ENCODE data around the gene PTGER3. TPM values are rescaled to one million over a fixed set of nuclear protein-coding genes. Genes with fewer than 3 reads are reported as not detected.

Gene PTGER3
- total RNA-seq = 2.7 TPM
- long read RNA-seq, transcript PTGER3-201 (4 exons, 2,333 nt) = major isoform, 11 of 13 reads
- long read RNA-seq, partial matches to known transcripts = 0 of 13 reads
- long read RNA-seq, other reads (novel, unspliced or antisense) = 2 of 13 reads

DNA sequence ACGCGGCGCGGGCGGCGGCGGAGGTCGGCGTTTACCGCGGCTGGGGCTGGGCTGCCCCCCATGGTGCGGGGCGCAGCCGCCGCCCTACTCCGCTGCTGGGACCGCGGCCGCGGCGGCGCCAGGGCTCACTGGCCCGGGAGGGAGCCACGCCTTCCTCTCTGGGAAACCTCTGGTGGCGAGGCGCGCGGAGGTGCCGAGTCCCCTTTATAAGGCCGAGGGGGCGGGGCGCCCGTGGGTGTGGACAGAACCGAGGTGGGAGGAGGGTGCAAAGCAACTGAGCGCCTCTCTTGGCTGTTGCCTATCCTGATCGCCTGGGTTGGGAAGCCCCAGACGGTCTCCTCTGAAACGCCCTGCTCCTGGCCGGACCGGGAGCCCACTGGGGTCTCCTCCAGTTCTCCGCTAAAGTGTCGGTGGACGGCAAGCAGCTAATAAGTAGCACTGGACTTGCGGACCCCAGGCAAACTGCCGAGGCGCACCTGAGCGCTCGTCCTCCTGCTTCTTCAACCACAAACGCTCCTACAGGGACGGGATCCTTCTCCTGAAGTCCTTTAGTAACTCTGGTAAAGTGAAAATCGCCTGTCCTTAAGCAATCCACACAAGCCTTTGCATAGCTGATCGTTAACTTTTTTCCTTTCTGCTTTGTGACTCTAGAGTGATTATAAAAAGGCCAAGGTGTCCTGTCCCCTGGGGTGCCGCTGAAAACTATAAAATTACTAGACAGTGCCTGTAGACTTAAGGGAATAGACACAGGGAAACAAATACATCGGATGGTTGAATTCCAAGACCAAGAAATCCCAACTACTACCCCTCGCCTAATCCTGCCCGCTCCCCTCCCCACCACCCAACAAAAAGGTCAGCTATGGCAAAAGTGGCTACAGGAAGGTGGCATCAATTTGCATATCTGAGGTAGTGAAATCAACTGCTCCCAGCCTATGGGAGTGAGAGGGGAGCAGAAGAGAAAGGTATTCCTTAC, at the start of gene PTGER3:
PTGER3 (minus strand) TSS at position 182 of the 973 bp plus-strand sequence. CDS start 239 bp downstream, outside the sequence.
- intact Hi-C loops (cut with DNase I) = no loop called here

DNA sequence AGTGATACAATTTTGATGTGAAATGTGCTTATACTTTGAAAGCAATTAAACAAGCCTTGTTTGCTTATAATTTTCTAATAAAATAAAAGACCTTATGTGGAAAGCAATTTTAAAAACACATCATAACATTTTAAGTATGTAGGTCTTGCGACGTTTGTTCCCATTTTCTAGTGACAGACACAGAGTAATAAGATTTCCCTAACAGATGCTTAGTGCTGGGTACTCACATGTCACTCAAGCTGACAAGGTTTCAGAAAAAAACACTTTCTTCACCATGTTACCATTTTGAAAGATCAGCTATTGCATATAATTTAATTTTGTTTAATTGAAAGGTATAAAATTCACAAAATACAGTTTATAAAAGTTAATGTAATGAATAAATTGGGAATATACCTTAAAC, 47.3 kb upstream of the PTGER3 start:
- no peak for DNase-seq
- Histone ChIP-seq H3K4me3 (no peak overlapping the region), H3K4me1 (no peaks in the 10 kb centered on the region), H3K27me3 (no peaks in the 10 kb centered on the region), H3K27ac (no peak overlapping the region), H3K9me3 (no peaks in the 10 kb centered on the region), H3K36me3 (no peaks in the 10 kb centered on the region)
- ATAC-seq = no peak
- intact Hi-C loops (cut with DNase I) = no loop called here
- TF ChIP-seq, protein P1, sequence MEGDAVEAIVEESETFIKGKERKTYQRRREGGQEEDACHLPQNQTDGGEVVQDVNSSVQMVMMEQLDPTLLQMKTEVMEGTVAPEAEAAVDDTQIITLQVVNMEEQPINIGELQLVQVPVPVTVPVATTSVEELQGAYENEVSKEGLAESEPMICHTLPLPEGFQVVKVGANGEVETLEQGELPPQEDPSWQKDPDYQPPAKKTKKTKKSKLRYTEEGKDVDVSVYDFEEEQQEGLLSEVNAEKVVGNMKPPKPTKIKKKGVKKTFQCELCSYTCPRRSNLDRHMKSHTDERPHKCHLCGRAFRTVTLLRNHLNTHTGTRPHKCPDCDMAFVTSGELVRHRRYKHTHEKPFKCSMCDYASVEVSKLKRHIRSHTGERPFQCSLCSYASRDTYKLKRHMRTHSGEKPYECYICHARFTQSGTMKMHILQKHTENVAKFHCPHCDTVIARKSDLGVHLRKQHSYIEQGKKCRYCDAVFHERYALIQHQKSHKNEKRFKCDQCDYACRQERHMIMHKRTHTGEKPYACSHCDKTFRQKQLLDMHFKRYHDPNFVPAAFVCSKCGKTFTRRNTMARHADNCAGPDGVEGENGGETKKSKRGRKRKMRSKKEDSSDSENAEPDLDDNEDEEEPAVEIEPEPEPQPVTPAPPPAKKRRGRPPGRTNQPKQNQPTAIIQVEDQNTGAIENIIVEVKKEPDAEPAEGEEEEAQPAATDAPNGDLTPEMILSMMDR (IDR thresholded peaks at IDR 0.05) = no peak

More for the DNA sequence above, at the start of gene PTGER3:
- no peak within 1 kb of the TSS for H3K27ac ChIP-seq
- peaks cover 17% of the 10 kb centered on the region for H3K4me1 ChIP-seq
- ATAC-seq = peak; percentile 82
- H3K4me3 ChIP-seq = peak within 1 kb of the TSS; percentile 52
- peaks cover 28% of the 10 kb centered on the region for H3K27me3 ChIP-seq
- TF ChIP-seq, protein P1 (IDR thresholded peaks at IDR 0.05) = no peak
- peak; percentile 88 for DNase-seq
- no peaks in the 10 kb centered on the region for H3K36me3 ChIP-seq
- H3K9me3 ChIP-seq = no peaks in the 10 kb centered on the region

DNA sequence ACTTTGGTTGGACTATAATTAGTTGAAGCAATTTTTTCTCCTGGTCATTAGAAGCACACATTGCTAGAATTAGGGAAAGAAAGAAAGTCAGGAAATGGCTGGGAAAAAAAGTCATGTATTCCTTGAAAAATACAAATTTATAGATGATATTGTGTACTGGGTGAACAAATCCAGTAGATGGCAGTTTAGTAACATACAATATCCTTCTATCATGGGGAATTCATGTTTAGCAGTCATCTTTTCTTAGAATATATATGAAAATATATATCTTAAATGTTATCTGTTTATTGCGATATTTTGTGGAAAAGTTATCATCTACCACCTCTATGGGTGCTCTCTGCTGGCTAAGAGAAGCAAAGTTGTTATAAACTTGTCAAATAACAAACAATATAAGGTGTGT, 46.3 kb upstream of the PTGER3 start:
- H3K9me3 ChIP-seq = no peaks in the 10 kb centered on the region
- H3K4me3 ChIP-seq = no peak overlapping the region
- no peaks in the 10 kb centered on the region for H3K4me1 ChIP-seq
- no peak overlapping the region for H3K27ac ChIP-seq
- ATAC-seq = no peak
- H3K36me3 ChIP-seq = no peaks in the 10 kb centered on the region
- intact Hi-C loops (cut with DNase I) = no loop called here
- no peak for DNase-seq
- TF ChIP-seq, protein P1 (IDR thresholded peaks at IDR 0.05) = peak; percentile 48
- H3K27me3 ChIP-seq = no peaks in the 10 kb centered on the region

DNA sequence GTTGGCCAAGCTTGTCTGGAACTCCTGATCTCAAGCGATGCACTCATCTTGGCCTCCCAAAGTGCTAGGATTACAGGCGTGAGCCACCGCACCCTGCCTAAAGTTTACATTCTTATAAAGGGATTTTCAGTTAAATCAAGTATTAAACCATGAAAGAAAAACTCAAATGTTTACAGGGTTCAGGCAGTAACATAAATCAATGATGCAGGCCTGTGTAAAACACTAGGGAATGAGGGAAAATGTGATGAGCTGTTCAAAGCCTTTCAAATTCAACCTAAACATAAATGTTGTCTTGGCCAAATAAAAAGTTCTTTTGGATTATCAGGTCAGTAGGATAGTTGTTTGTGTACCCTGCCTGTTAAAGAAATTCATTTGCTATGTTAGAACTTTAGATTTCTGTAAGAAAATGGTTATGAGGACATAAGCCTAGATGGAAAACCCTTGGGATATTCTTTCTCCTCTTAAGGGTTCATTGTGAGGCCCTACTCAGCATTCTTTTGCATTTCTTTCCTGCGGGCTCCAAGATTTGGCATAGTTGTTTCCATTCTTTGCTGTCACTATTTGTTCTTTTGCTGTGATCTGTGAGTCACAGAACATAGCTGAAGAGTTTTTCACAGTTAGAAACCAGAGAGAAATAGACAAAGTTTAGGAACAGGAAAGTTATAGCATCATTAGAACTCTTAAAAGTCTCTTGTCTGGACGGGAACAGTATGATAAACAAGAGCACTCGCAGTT, 42.1 kb upstream of the PTGER3 start:
- TF ChIP-seq, protein P1 (IDR thresholded peaks at IDR 0.05) = no peak
- no peaks in the 10 kb centered on the region for H3K9me3 ChIP-seq
- peak; percentile 60 for ATAC-seq
- intact Hi-C loops (cut with DNase I) = no loop called here
- H3K36me3 ChIP-seq = no peaks in the 10 kb centered on the region
- H3K27ac ChIP-seq = peak overlapping the region; percentile 60
- DNase-seq = no peak
- no peaks in the 10 kb centered on the region for H3K4me1 ChIP-seq
- no peak overlapping the region for H3K4me3 ChIP-seq
- H3K27me3 ChIP-seq = no peaks in the 10 kb centered on the region

DNA sequence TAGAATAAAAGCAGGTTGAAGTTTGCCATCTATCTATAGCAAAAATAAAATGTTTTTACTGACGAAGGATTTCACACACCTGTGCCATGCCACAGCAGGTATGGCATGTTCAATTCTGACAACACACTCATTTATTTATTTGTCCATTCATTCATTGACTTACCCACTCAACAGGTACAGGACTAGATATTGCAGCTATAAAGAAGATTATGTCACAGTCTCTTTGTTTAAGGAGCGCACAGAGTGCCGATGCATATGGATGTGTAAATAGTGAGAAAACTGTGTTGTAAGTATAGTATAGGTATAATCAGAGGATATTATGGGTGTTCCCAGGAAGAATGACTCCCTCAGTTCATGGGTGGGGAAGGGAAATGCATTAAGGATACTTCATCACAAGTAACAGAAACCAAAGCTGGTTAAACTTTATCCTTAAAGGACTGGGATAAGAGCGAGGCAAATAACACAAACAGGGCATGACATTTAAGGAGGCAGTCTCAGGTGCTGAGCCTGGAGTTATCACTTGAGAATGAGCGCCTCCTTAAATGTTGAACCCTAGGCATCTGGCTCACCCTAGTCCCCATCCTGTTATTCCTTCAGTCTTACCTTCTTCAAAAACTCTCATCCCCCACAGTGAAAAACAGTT, 41.1 kb upstream of the PTGER3 start:
- Histone ChIP-seq H3K36me3 (no peaks in the 10 kb centered on the region), H3K27ac (peak overlapping the region; percentile 25), H3K27me3 (no peaks in the 10 kb centered on the region), H3K4me3 (peak overlapping the region; percentile 35), H3K9me3 (no peaks in the 10 kb centered on the region), H3K4me1 (no peaks in the 10 kb centered on the region)
- intact Hi-C loops (cut with DNase I) = no loop called here
- ATAC-seq (peak; percentile 90), DNase-seq (no peak)
- TF ChIP-seq, protein P1 (IDR thresholded peaks at IDR 0.05) = no peak

Data from upper lobe of right lung (tissue), 1 donor.